ENCODE measurements around the gene OSCP1. TPM values are rescaled to one million over a fixed set of nuclear protein-coding genes. Genes with fewer than 3 reads are reported as not detected.

Gene OSCP1
- total RNA-seq, 1 experiment from 2014 or later = 5.7 TPM

DNA sequence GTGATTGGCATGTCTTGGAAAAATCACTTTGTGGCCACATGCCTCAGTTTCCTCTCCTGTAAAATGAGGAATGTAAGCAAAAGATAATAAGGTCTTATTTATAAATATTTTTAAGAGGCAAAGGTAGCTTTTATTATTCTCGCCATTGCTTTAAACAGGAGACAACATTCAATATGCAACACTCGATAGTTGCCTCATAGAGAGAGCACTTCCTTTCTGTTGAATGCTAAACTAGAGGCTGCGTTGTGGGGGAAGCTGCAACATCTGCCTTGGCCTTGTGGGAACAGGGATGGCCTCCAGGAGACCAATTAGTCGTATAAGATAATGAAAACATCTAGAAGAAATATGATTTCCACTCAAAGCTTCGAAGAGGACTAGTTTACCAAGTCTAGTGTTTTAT is 3.5 kb downstream of the OSCP1 start:
- H3K9me3 ChIP-seq (ENCODE audit: low read depth, low read length, poor library complexity, severe bottlenecking) = no peaks in the 10 kb centered on the region
- no peaks in the 10 kb centered on the region for H3K36me3 ChIP-seq (ENCODE audit: insufficient read depth, low read length, poor library complexity, severe bottlenecking)
- CTCF ChIA-PET = no interaction called here
- H3K4me3 ChIP-seq (ENCODE audit: low read depth, low read length, poor library complexity, severe bottlenecking) = no peak overlapping the region
- intact Hi-C loops (cut with micrococcal nuclease; ENCODE audit: unreplicated experiment) = no loop called here
- no peaks in the 10 kb centered on the region for H3K27me3 ChIP-seq (replicated peaks; ENCODE audit: insufficient read depth, low read depth, low read length, poor library complexity)
- no peak overlapping the region for H3K27ac ChIP-seq (ENCODE audit: low read depth, low read length, poor library complexity, severe bottlenecking)
- no peak for DNase-seq (ENCODE audit: low spot score)
- TF ChIP-seq EZH2 (IDR thresholded peaks at IDR 0.05; ENCODE audit: borderline replicate concordance, low read depth, low read length, poor library complexity, severe bottlenecking) = no peak
- TF ChIP-seq, protein P1, sequence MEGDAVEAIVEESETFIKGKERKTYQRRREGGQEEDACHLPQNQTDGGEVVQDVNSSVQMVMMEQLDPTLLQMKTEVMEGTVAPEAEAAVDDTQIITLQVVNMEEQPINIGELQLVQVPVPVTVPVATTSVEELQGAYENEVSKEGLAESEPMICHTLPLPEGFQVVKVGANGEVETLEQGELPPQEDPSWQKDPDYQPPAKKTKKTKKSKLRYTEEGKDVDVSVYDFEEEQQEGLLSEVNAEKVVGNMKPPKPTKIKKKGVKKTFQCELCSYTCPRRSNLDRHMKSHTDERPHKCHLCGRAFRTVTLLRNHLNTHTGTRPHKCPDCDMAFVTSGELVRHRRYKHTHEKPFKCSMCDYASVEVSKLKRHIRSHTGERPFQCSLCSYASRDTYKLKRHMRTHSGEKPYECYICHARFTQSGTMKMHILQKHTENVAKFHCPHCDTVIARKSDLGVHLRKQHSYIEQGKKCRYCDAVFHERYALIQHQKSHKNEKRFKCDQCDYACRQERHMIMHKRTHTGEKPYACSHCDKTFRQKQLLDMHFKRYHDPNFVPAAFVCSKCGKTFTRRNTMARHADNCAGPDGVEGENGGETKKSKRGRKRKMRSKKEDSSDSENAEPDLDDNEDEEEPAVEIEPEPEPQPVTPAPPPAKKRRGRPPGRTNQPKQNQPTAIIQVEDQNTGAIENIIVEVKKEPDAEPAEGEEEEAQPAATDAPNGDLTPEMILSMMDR (conservative IDR thresholded peaks at IDR 0.05; ENCODE audit: low read depth, low read length) = no peak
- POLR2A ChIA-PET (ENCODE audit: low non-redundant PET) = no interaction called here
- no TSS peak for BruUV-seq (replicated peaks)
- H3K4me1 ChIP-seq (ENCODE audit: insufficient read depth, low read length, poor library complexity, severe bottlenecking) = peaks cover 12% of the 10 kb centered on the region

DNA sequence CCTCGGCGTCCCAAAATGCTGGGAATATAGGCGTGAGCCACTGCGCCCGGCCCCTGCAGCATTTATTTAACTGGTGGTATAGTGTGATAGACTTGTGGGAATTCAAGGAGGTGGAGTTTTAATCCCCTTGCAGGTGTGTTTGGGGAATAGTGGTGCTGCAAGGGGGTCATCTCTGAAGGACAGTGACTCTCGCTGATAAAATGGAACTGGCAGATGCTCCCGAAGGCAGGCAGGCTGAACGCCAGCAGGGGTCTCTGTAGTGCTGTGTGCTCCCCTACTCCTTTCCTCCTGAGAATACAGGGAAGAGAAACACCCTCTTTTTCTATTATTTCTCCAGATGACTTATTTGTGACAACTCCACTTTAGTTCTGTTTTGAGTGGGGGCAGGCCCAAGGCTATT is 4.0 kb downstream of the OSCP1 start:
- POLR2A ChIA-PET (ENCODE audit: low non-redundant PET) = interaction anchor here (0.6 kb wide), 1 partner anchor 34 kb away, joined by 15 read pairs; no protein-coding TSS in a partner anchor
- H3K4me1 ChIP-seq (ENCODE audit: insufficient read depth, low read length, poor library complexity, severe bottlenecking) = peaks cover 12% of the 10 kb centered on the region
- no peaks in the 10 kb centered on the region for H3K27me3 ChIP-seq (replicated peaks; ENCODE audit: insufficient read depth, low read depth, low read length, poor library complexity)
- TF ChIP-seq, protein P1 (conservative IDR thresholded peaks at IDR 0.05; ENCODE audit: low read depth, low read length) = peak; percentile 70
- no peak for TF ChIP-seq EZH2 (IDR thresholded peaks at IDR 0.05; ENCODE audit: borderline replicate concordance, low read depth, low read length, poor library complexity, severe bottlenecking)
- CTCF ChIA-PET = no interaction called here
- no TSS peak for BruUV-seq (replicated peaks)
- H3K27ac ChIP-seq (ENCODE audit: low read depth, low read length, poor library complexity, severe bottlenecking) = no peak overlapping the region
- intact Hi-C loops (cut with micrococcal nuclease; ENCODE audit: unreplicated experiment) = no loop called here
- H3K36me3 ChIP-seq (ENCODE audit: insufficient read depth, low read length, poor library complexity, severe bottlenecking) = no peaks in the 10 kb centered on the region
- no peak overlapping the region for H3K4me3 ChIP-seq (ENCODE audit: low read depth, low read length, poor library complexity, severe bottlenecking)
- H3K9me3 ChIP-seq (ENCODE audit: low read depth, low read length, poor library complexity, severe bottlenecking) = no peaks in the 10 kb centered on the region
- DNase-seq (ENCODE audit: low spot score) = peak; percentile 65

DNA sequence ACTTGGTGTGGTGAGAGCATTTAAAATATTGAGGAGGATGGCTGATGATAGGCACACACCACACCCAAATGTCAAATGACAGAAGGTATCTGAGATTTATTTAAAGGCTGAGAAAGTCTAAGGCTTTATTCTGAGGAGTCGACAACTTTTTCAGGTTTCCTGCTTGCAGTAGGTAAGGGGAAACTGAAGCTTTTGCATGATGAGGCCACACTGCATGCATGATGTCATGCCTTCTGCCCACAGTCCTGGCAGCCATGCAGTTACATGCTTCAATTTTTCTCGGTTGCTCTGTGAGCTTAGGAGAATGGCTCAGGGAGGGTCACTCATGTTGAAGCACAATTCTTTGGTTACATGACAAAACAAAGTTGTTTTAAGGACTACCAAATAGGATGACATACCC is 7.0 kb downstream of the OSCP1 start:
- TF ChIP-seq EZH2 (IDR thresholded peaks at IDR 0.05; ENCODE audit: borderline replicate concordance, low read depth, low read length, poor library complexity, severe bottlenecking) = no peak
- TF ChIP-seq, protein P1 (conservative IDR thresholded peaks at IDR 0.05; ENCODE audit: low read depth, low read length) = no peak
- POLR2A ChIA-PET (ENCODE audit: low non-redundant PET) = no interaction called here
- H3K9me3 ChIP-seq (ENCODE audit: low read depth, low read length, poor library complexity, severe bottlenecking) = no peaks in the 10 kb centered on the region
- H3K36me3 ChIP-seq (ENCODE audit: insufficient read depth, low read length, poor library complexity, severe bottlenecking) = no peaks in the 10 kb centered on the region
- intact Hi-C loops (cut with micrococcal nuclease; ENCODE audit: unreplicated experiment) = no loop called here
- no TSS peak for BruUV-seq (replicated peaks)
- no peak for DNase-seq (ENCODE audit: low spot score)
- peaks cover under 1% of the 10 kb centered on the region for H3K4me1 ChIP-seq (ENCODE audit: insufficient read depth, low read length, poor library complexity, severe bottlenecking)
- H3K27ac ChIP-seq (ENCODE audit: low read depth, low read length, poor library complexity, severe bottlenecking) = no peak overlapping the region
- CTCF ChIA-PET = no interaction called here
- no peak overlapping the region for H3K4me3 ChIP-seq (ENCODE audit: low read depth, low read length, poor library complexity, severe bottlenecking)
- H3K27me3 ChIP-seq (replicated peaks; ENCODE audit: insufficient read depth, low read depth, low read length, poor library complexity) = no peaks in the 10 kb centered on the region
